ENCODE measurements around the gene ZNF784. TPM values are rescaled to one million over a fixed set of nuclear protein-coding genes. Genes with fewer than 3 reads are reported as not detected.
"Not testable (repeated sequence)": the region's sequence is repeated elsewhere in the genome, so short reads cannot be mapped to it uniquely, and the experiment has no call there.

Gene ZNF784
- total and polyA plus RNA-seq, 7 donors: 4.9 to 22.2 (median 10.4) TPM

- Histone ChIP-seq H3K4me1 (peaks cover 15% of the 10 kb centered on the region), H3K9me3 (no peaks in the 10 kb centered on the region), H3K36me3 (ENCODE audit: insufficient read depth in 1 of 2, low read depth in 1 of 2) (peaks cover 0 to 15% of the 10 kb centered on the region in 2 donors), H3K4me3 (no peak overlapping the region), H3K27ac (no peak overlapping the region), H3K27me3 (ENCODE audit: insufficient read depth in 3 of 3, low read length in 2 of 3) (peaks cover 0 to 5% (median 0%) of the 10 kb centered on the region in 3 donors)
- WGBS, 3 donors: 88 to 92% (median 91%) methylated on average over 8 of the region's 8 CpGs
- DNase-seq (no peak), ATAC-seq (no peak)
- intact Hi-C loops (cut with DNase I): no loop called here
- TF ChIP-seq, protein P1, sequence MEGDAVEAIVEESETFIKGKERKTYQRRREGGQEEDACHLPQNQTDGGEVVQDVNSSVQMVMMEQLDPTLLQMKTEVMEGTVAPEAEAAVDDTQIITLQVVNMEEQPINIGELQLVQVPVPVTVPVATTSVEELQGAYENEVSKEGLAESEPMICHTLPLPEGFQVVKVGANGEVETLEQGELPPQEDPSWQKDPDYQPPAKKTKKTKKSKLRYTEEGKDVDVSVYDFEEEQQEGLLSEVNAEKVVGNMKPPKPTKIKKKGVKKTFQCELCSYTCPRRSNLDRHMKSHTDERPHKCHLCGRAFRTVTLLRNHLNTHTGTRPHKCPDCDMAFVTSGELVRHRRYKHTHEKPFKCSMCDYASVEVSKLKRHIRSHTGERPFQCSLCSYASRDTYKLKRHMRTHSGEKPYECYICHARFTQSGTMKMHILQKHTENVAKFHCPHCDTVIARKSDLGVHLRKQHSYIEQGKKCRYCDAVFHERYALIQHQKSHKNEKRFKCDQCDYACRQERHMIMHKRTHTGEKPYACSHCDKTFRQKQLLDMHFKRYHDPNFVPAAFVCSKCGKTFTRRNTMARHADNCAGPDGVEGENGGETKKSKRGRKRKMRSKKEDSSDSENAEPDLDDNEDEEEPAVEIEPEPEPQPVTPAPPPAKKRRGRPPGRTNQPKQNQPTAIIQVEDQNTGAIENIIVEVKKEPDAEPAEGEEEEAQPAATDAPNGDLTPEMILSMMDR (IDR thresholded peaks at IDR 0.05): no peak
Observed at GRCh38 chr19:55588738-55589137, 35.6 kb downstream of the ZNF784 start.

- Histone ChIP-seq H3K27me3 (ENCODE audit: insufficient read depth in 3 of 3, low read length in 2 of 3) (peaks cover 0 to 5% (median 0%) of the 10 kb centered on the region in 3 donors), H3K9me3 (no peaks in the 10 kb centered on the region), H3K36me3 (ENCODE audit: insufficient read depth in 1 of 2, low read depth in 1 of 2) (peaks cover 0 to 5% of the 10 kb centered on the region in 2 donors), H3K4me1 (peaks cover 15% of the 10 kb centered on the region), H3K4me3 (peak overlapping the region; percentile 64), H3K27ac (peak overlapping the region; percentile 9)
- intact Hi-C loops (cut with DNase I): no loop called here
- DNase-seq (peak; percentile 93 to 96), ATAC-seq (peak; percentile 85 to 92 (median 90))
- 1% methylated on average over 37 to 40 of the region's 40 CpGs for WGBS, 3 donors
- TF ChIP-seq, protein P1 (IDR thresholded peaks at IDR 0.05): no peak
Observed at GRCh38 chr19:55586976-55587668, 37.2 kb downstream of the ZNF784 start.

- H3K4me1 ChIP-seq: peaks cover 18% of the 10 kb centered on the region
- H3K9me3 ChIP-seq: no peaks in the 10 kb centered on the region
- peaks cover 0 to 5% (median 0%) of the 10 kb centered on the region in 3 donors for H3K27me3 ChIP-seq (ENCODE audit: insufficient read depth in 3 of 3, low read length in 2 of 3)
- intact Hi-C loops (cut with DNase I): no loop called here
- TF ChIP-seq, protein P1 (IDR thresholded peaks at IDR 0.05): no peak
- ATAC-seq (peak in 3 of 4 donors; percentile 21 to 43 (median 22)), DNase-seq (peak; percentile 57 to 81)
- H3K36me3 ChIP-seq (ENCODE audit: insufficient read depth in 1 of 2, low read depth in 1 of 2): no peaks in the 10 kb centered on the region
- 3 to 8% (median 6%) methylated on average over 32 to 36 of the region's 36 CpGs for WGBS, 3 donors
- peak overlapping the region; percentile 16 for H3K27ac ChIP-seq
- peak overlapping the region; percentile 64 for H3K4me3 ChIP-seq
Observed at GRCh38 chr19:55585658-55586339, 38.6 kb downstream of the ZNF784 start.

DNA sequence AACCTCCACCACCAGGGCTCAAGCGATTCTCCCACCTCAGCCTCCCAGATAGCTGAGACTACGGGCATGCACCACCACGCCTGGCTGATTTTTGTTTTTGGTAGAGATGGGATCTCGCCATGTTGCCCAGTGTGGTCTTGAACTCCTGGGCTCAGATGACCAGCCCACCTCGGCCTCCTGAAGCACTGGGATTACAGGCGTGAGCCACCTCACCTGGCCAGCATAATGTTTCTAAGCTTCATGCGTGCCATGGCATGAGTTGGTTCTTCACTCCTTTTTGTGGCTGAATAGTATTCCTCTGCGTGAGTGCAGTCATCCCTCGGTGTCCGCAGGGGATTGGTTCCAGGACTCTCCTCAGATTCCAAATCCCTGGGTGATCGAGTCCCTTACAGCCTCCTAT is 39.5 kb downstream of the ZNF784 start:
- no peak for DNase-seq
- ATAC-seq: no peak
- TF ChIP-seq, protein P1 (IDR thresholded peaks at IDR 0.05): no peak
- H3K27me3 ChIP-seq (ENCODE audit: insufficient read depth in 3 of 3, low read length in 2 of 3): peaks cover 0 to 5% (median 0%) of the 10 kb centered on the region in 3 donors
- peaks cover 18% of the 10 kb centered on the region for H3K4me1 ChIP-seq
- no peaks in the 10 kb centered on the region for H3K9me3 ChIP-seq
- intact Hi-C loops (cut with DNase I): no loop called here
- no peaks in the 10 kb centered on the region for H3K36me3 ChIP-seq (ENCODE audit: insufficient read depth in 1 of 2, low read depth in 1 of 2)
- WGBS, 3 donors: 91 to 95% (median 92%) methylated on average over 11 of the region's 11 CpGs
- H3K27ac ChIP-seq: no peak overlapping the region
- H3K4me3 ChIP-seq: no peak overlapping the region

DNA sequence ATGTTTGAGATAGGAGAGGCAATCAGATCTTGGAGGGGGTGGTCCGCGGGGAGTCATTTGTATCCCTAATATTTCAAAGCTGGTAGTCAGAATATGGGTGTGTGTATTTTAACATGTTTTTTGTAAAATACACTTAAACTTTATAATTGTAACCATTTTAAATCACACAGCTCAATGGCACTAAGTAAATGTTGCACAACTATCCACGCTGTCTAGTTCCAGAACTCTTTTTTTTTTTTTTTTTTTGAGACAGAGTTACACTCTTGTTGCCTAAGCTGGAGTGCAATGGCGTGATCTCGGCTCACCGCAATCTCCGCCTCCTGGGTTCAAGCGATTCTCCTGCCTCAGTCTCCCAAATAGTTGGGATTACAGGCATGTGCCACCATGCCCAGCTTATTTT is 40.5 kb downstream of the ZNF784 start:
- 70 to 78% (median 76%) methylated on average over 8 of the region's 8 CpGs for WGBS, 3 donors
- H3K9me3 ChIP-seq; intact Hi-C loops (cut with DNase I); ATAC-seq; H3K27me3 ChIP-seq (ENCODE audit: insufficient read depth in 3 of 3, low read length in 2 of 3); H3K4me3 ChIP-seq; DNase-seq; H3K27ac ChIP-seq; H3K36me3 ChIP-seq (ENCODE audit: insufficient read depth in 1 of 2, low read depth in 1 of 2): not testable (repeated sequence)
- H3K4me1 ChIP-seq: peaks cover 18% of the 10 kb centered on the region

DNA sequence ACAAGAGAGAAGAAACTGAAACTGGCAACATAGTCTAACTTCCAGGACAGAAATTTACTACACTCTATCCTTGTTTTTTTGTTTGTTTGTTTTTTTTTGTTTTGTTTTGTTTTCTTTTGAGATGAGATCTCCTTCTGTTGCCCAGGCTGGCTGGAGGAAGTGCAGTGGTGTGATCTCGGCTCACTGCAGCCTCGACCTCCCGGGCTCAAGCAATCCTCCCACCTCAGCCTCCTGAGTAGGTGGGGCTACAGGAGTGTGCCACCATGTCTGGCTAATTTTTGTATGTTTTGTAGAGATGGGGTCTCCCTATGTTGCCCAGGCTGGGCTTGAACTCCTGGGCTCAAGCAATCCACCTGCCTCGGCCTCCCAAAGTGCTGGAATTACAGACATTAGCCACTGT is 42.1 kb downstream of the ZNF784 start:
- Histone ChIP-seq H3K36me3 (ENCODE audit: insufficient read depth in 1 of 2, low read depth in 1 of 2) (peaks cover 2 to 22% of the 10 kb centered on the region in 2 donors), H3K4me1 (peaks cover 18% of the 10 kb centered on the region)
- H3K4me3 ChIP-seq; H3K9me3 ChIP-seq; DNase-seq; ATAC-seq; intact Hi-C loops (cut with DNase I); H3K27ac ChIP-seq; H3K27me3 ChIP-seq (ENCODE audit: insufficient read depth in 3 of 3, low read length in 2 of 3): not testable (repeated sequence)
- WGBS, 3 donors: 66 to 78% (median 73%) methylated on average over 4 of the region's 4 CpGs

All from psoas muscle (tissue), 8 donors.